ENCODE data around the gene NLRC4.
"Not testable (repeated sequence)": the region's sequence is repeated elsewhere in the genome, so short reads cannot be mapped to it uniquely, and the experiment has no call there.

NLRC4 gene

DNA sequence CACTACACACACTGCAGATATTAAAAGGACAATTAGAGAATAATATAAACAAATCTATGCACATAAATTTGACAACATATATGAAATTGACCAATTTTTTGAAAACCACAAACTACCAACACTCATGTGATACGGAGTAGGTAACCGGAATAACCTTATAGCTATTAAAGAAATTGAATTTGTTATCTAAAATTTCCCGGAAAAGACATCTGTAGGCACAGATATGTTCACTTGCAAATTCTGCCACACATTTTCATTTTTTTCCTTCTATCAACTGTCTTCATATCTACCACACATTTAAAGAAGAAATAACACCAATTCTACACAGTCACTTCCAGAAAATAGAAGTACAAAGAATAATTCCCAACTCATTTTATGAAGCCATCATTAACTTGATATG is 22.4 kb downstream of the NLRC4 start:
- no peak for DNase-seq (ENCODE audit: low spot score)

DNA sequence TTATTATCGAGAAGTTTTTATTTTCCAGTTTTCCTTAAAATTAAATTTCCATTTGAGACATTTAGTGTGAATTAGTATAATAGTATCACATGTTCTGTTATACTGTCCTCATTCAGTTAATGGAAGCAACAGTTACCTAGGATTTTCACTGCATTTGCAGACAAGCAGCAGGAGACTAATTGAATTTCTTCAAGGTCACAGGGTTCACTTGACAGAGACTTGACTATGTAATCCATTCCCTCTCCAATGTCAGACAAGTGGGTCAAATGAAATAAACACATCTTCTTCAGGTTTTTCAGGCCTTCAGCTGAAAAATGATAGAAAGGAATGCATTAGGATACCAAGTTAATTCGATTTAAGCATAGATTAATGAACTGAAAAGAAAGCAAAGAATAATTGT is 26.7 kb downstream of the NLRC4 start:
- DNase-seq (ENCODE audit: low spot score): no peak

DNA sequence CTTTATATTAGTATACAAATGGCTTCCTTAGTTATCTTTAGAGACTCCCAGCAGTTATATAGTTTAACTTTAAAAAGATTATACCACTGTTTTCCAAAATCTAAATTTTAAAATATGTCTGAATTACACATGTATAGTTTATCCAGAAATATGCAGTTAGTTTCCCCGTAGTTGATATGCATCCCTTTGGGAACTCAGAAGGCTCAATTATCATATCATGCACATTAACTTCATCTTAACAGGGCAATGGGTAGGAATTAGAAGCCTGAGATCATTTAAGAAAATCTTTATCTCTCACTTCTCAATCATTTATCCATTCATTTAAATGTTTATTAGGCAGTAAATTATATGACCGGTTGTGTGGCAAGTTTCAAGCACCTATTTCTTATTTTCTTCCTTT is 27.2 kb downstream of the NLRC4 start:
- no peak for DNase-seq (ENCODE audit: low spot score)

DNA sequence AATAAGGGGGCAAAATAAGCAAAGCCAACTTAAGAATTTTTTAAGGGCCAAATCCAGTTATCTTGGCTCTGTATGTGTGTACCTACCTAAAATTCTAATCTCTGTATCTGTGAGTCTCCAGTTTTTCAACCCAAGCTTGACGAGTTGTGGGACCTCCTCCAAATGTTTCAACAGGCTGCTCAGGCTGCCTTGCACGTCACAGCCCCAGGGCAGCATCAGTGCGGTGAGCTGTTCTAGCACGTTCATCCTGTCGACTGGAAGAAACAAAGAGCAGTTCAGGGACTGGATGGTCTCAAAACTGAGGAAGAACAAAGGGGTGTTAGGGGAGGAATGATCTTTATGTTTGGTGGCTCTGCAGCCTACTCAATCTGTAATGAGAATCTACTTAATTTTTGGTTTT is 29.4 kb downstream of the NLRC4 start:
- DNase-seq (ENCODE audit: low spot score): no peak

DNA sequence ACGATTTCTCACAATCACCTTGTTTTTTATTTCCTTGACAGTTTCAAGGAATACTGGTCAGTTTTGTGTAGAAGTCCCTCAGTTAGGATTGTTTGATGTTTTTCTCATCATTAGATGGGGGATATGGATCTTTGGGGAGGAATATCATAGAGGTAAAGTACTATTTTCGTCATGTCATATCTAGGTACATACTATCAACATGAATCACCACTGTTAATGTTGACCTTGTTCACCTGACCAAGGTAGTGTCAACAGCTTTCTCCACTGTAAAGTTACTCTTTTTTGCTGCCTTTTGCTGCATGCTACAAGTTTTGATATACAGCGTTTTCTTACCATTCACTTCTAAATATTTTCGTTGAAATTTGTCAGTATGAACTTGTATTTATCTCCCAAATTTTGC is 32.7 kb downstream of the NLRC4 start:
- no peak for DNase-seq (ENCODE audit: low spot score)

DNA sequence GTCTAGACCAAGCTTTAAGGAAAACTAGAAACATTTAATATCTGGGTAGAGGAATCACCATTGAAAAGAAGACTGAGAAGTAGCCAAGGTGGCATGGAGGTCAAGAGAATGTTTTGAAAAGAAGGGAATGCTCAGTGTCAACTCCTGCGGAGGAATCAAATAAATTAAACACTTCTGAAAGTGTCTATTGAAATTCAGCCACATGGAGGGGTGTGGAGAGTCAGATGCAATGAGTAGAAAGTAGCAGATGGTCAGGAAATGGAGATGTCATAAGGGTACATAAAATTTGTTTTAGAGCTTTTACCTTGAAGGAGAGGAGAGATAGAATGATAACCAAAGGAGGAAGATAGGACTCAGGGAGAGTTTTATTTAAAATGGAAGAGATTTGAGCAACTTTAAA is 35.1 kb downstream of the NLRC4 start:
- DNase-seq (ENCODE audit: low spot score): no peak

DNA sequence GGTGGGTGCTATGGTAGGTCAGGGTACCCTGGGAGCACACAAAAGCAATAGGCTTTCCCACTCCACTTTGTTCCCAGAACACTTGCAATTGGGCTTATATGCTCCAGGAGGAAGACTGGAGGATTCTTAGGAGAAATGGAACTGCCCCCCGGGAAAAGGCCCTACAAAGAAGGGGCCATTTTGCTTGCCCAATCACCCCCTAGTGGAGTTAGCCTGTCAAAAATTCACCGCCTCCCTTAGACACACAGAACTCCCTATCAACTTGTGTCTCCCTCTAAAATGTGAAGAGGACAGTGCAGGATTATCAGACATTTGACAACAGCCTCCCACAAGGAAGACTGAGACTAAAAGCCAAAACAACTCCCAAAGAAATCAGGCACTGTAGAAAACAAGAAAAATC is 36.5 kb downstream of the NLRC4 start:
- DNase-seq (ENCODE audit: low spot score): no peak

DNA sequence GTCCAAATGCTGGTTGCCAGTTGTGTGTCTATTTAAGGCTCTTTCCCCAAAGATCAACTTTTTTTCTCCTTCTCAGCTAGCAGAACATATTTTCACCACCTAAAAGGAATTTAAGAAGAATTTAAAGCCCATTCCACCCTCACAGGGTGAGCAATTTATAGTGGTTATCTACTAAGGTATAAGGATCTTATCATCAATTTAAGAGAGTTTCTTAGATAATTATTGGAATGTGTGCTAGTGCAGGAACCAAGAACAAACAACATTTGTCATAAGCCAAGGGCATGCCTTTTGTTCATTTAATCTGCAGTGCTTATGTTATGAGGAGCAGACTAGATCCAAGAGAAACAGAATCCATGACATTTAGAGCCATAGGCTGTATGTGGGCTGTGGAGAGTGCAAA is 37.2 kb downstream of the NLRC4 start:
- DNase-seq (ENCODE audit: low spot score): no peak

DNA sequence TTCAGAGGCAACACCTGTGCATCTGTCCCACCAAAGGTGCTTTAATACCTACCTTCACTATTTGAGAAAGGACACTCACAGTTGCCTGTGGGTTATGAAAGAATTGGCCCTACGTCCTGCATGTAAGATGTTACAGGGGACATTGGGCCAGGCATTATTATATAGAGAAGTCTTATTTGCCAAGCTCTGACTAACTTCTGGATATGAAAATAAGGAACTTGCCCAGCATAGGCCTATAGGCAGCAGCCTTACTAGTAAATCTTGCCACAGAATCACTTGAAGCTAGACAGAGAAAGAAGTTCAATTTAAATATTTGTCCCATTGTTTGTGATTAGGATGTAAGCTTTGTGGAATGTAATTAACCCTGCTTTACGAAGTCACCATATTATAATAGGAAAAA is 41.7 kb downstream of the NLRC4 start:
- no peak for DNase-seq (ENCODE audit: low spot score)

DNA sequence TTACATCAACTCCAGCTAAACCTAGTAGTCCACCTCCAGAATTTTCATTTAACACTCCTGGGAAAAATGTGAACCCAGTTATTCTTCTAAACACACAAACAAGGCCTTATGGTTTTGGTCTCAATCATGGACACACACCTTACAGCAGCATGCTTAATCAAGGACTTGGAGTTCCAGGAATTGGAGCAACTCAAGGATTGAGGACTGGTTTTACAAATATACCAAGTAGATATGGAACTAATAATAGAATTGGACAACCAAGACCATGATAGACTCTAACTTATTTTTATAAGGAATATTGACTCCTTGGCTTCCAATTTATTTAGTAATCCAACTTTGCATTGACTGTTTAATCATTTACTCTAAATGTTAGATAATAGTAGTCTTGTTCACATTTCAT is 44.2 kb downstream of the NLRC4 start:
- DNase-seq (ENCODE audit: low spot score): no peak

DNA sequence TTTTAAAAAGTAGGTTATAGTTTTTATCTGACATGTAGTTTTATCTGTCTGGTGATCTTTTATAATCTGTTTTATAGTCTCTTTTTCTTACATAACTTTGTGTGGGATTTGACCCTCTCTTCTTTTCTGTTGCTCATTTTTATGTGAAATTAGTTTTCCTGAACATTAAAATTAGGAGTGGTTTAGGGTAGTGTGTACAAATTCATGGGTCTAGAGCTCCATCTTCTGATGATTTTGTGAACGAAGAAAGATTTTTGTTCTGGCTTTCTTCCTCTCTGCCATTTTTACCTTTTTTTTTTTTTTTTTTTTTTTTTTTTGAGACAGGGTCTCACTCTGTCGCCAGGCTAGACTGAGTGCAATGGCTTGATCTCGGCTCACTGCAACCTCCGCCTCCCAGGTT is 52.4 kb downstream of the NLRC4 start:
- DNase-seq (ENCODE audit: low spot score): no peak

DNA sequence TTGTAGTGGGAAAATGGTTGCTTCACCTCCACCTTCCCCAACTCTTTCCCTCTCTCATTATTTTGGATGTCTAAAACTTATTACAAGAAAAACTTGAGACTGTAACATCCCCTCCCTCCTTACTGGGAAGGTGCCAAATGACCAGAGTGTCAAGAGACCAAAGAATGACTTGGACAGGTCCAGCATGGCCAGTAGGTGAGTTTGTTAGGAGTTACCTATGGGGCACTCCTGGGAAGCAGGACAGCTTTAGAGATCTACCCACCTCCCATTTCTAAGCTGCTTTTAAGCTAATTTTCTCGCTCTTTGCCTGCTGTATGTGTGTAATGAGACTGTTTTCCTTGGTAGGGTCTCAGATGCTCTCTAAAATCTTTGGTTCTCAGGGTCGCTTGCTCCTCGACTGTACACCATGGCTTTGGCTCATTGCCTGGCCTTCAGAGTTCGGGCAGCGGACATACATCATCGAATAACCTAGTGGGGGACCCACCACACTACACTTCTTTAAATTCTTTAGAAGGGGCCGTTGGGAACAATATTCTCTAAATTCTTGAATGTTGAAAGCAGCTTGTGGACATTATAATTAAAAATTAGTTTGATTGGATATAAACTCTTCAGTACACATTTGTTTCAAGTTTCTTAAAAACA is 53.8 kb downstream of the NLRC4 start:
- DNase-seq (ENCODE audit: low spot score): no peak

DNA sequence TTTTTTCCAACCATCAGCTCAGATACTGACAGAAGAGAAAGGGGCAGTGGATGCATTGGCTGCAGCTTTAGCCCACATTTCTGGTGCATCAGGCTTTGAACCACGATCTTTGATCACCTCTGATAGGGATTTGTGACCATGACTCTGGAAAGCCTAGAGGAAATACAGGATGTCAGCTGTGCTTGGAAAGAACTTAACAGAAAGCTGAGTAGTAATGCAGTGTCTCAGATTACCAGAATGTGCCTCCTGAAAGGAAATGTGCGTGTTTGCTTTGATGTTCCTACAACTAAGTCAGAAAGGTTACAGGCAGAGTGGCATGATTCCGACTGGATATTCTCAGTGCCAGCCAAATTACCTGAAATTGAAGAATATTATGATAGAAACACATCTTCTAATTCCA is 61.3 kb downstream of the NLRC4 start:
- not testable (repeated sequence) for DNase-seq (ENCODE audit: low spot score)

DNA sequence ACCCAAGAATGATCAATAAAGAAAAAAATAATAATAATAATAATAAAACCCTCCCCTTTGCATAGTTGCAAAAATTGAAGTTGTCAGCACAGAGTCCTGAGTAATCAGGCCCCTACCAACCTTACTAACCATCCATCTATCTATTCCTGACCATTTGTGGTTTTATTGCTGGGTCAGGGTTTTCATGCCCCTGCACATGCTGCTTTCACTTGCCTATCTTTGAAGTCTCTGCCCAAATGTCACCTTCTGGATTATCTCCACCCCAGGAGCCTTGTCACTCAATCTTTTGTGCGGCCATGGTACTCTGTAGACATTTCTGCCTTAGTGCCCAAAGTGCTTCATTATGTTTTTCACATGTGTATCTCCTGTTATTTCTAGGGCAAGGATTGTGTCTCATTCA is 63.9 kb downstream of the NLRC4 start:
- DNase-seq (ENCODE audit: low spot score): no peak

DNA sequence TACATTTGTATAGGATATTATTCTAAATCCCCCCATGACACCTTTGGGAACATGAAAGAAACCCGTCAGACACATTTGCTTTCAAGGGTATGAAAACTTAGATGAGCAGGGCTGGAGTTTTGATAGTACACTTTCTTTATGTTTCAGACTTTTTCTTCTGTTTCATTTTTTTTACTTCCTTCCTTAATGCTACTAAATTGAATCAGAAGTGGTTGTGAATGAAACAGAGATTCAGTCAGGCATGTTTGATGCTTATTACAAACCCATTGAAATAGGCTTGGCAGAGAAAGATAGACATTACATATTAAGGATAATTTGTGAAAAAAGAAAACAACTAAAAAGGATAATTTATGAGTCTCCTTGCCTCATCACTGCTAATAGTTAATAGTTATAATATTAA is 72.3 kb downstream of the NLRC4 start:
- no peak for DNase-seq (ENCODE audit: low spot score)

DNA sequence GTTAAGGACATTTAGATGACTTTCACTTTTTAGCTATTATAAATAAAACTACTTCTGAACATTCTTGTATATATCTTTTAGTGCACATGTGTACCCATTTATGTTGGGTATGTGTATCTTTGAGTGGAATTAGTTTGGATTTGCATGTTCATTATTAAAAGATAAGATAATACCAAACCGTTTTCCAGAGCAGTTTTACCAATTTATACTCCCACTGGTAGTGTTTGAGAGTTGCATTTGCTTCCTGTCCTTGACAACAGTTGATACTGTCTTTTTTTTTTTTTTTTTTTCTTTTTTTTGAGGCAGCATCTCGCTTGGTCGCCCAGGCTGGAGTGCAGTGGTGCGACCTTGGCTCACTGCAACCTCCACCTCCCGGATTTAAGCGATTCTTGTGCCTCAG is 75.7 kb downstream of the NLRC4 start:
- no peak for DNase-seq (ENCODE audit: low spot score)

DNA sequence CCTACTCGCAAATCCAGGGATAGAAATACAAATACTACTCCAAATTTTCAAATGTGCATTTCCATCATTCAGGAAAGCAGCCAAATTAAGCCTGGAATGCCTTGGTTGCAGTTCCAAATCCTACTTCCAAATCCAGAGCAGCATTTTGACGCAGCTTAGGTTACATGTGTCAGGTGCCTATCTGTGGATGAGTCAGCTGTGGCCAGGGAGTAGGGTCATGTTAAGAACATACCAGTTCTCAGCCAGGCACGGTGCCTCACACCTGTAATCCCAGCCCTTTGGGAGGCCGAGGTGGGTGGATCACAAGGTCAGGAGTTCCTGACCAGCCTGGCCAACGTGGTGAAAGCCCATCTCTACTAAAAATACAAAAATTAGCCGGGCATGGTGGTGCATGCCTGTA is 82.0 kb downstream of the NLRC4 start:
- no peak for DNase-seq (ENCODE audit: low spot score)
